Fibroblast of lung (primary cell): ENCODE results near the gene ATF7IP. TPM values are rescaled to one million over a fixed set of nuclear protein-coding genes. Genes with fewer than 3 reads are reported as not detected.
"Not testable (repeated sequence)": the region's sequence is repeated elsewhere in the genome, so short reads cannot be mapped to it uniquely, and the experiment has no call there.

ENCODE experiments used
- DNase-seq, 2 donors: peaks; one replicate each; pipeline versions ENCODE4 v3.0.0 to v3.0.0-alpha.2; 2010; ENCODE audit warnings: low read depth in 2 of 2
- H2AFZ ChIP-seq: 2 replicates; pipeline ENCODE4 v1.5.1; 2012; ENCODE audit warnings: low read length, control low read depth, inconsistent platforms
- H3K27ac ChIP-seq: 2 replicates; pipeline ENCODE4 v1.5.1; 2011; ENCODE audit warnings: low read length, control low read depth; ENCODE audit not compliant: insufficient read depth
- H3K27me3 ChIP-seq: 2 replicates; pipeline ENCODE4 v1.5.1; 2011; ENCODE audit warnings: mild to moderate bottlenecking, low read length; ENCODE audit not compliant: control insufficient read depth, insufficient read depth
- H3K36me3 ChIP-seq: 2 replicates; pipeline ENCODE4 v1.5.1; 2011; ENCODE audit warnings: low read length; ENCODE audit not compliant: control insufficient read depth, insufficient read depth
- H3K4me1 ChIP-seq: 2 replicates; pipeline ENCODE4 v1.5.1; 2011; ENCODE audit warnings: low read length; ENCODE audit not compliant: control insufficient read depth, insufficient read depth; ENCODE audit errors: extremely low read depth
- H3K4me2 ChIP-seq: 2 replicates; pipeline ENCODE4 v1.5.1; 2011; ENCODE audit warnings: low read length, control low read depth; ENCODE audit not compliant: insufficient read depth; ENCODE audit errors: extremely low read depth
- H3K4me3 ChIP-seq, 4 experiments: fragments of 200-600 bp in 1 of 4; sonication (generic) in 1 of 4; replicated peaks in 1 of 4; 2 replicates each; pipeline ENCODE4 v1.5.1; 2011 to 2016; ENCODE audit warnings: low read length in 4 of 4, low read depth in 3 of 4, mild to moderate bottlenecking in 3 of 4, control low read depth in 2 of 4, inconsistent platforms in 1 of 4, mixed read lengths in 1 of 4; ENCODE audit not compliant: insufficient read depth in 1 of 4; ENCODE audit errors: control extremely low read depth in 1 of 4
- H3K79me2 ChIP-seq: 2 replicates; pipeline ENCODE4 v1.5.1; 2012; ENCODE audit warnings: mild to moderate bottlenecking, low read length, inconsistent platforms; ENCODE audit not compliant: control insufficient read depth, insufficient read depth
- H3K9ac ChIP-seq: 2 replicates; pipeline ENCODE4 v1.5.1; 2011; ENCODE audit warnings: mild to moderate bottlenecking, low read length, control low read depth; ENCODE audit not compliant: insufficient read depth
- H3K9me3 ChIP-seq: 2 replicates; pipeline ENCODE4 v1.5.1; 2012; ENCODE audit warnings: low read depth, low read length; ENCODE audit not compliant: control insufficient read depth, insufficient read depth
- H4K20me1 ChIP-seq: 2 replicates; pipeline ENCODE4 v1.5.1; 2011; ENCODE audit warnings: low read length; ENCODE audit not compliant: control insufficient read depth, insufficient read depth; ENCODE audit errors: extremely low read depth
- CTCF ChIP-seq, 2 donors: IDR thresholded peaks in 1 of 2; conservative IDR thresholded peaks in 1 of 2; 1 replicate in 1 of 2; 2 replicates in 1 of 2; pipeline ENCODE4 v1.5.1; 2011 to 2012; ENCODE audit warnings: low read length in 2 of 2, control low read depth in 1 of 2, inconsistent platforms in 1 of 2, low read depth in 1 of 2, mild to moderate bottlenecking in 1 of 2
- EZH2 ChIP-seq: IDR thresholded peaks from 2 replicates; pipeline ENCODE4 v1.5.1; 2012; ENCODE audit warnings: low read length, control low read depth, mild to moderate bottlenecking; ENCODE audit errors: missing control alignments
- polyA plus RNA-seq, 2 donors: library from polyadenylated mRNA; depleted of rRNA in 1 of 2; stranded (reverse) in 1 of 2; unstranded in 1 of 2; fragments of >200 nt; gene quantifications; 2 replicates each; pipeline ENCODE4 v1.2.1, GENCODE V29; 2011 to 2012; ENCODE audit warnings: missing spikeins in 1 of 2
- total RNA-seq: library from RNA; depleted of rRNA; stranded (reverse); fragments of >200 nt; gene quantifications from 2 replicates; pipeline ENCODE4 v1.2.1, GENCODE V29; 2014

Gene ATF7IP
- total and polyA plus RNA-seq, 2 donors (not counting 1 experiment from before 2014, with no cell fraction given) = 13.1 to 18.0 TPM

GRCh38 chr12:14402697-14403096, 37.2 kb downstream of the ATF7IP start:
- Histone ChIP-seq H3K27me3 (no peaks in the 10 kb centered on the region), H3K9me3 (no peaks in the 10 kb centered on the region), H2AFZ (no peak overlapping the region), H4K20me1 (no peaks in the 10 kb centered on the region), H3K27ac (peak overlapping the region; percentile 13), H3K4me1 (peaks cover 6% of the 10 kb centered on the region), H3K79me2 (peaks cover 72% of the 10 kb centered on the region), H3K4me3 (no peak overlapping the region), H3K36me3 (no peaks in the 10 kb centered on the region), H3K9ac (no peak overlapping the region), H3K4me2 (no peak overlapping the region)
- no peak for TF ChIP-seq CTCF (conservative IDR thresholded peaks at IDR 0.05 in 1 of 2, IDR thresholded peaks at IDR 0.05 in 1 of 2; ENCODE audit: low read depth in 1 of 2, low read length in 2 of 2)
- TF ChIP-seq EZH2 = no peak
- DNase-seq = no peak

- H4K20me1 ChIP-seq = no peaks in the 10 kb centered on the region
- no peaks in the 10 kb centered on the region for H3K9me3 ChIP-seq
- peaks cover 6% of the 10 kb centered on the region for H3K4me1 ChIP-seq
- H3K9ac ChIP-seq = no peak overlapping the region
- no peak overlapping the region for H2AFZ ChIP-seq
- TF ChIP-seq CTCF (conservative IDR thresholded peaks at IDR 0.05 in 1 of 2, IDR thresholded peaks at IDR 0.05 in 1 of 2; ENCODE audit: low read depth in 1 of 2, low read length in 2 of 2) (no peak), EZH2 (no peak)
- H3K36me3 ChIP-seq = no peaks in the 10 kb centered on the region
- no peak for DNase-seq
- no peak overlapping the region for H3K4me2 ChIP-seq
- peak overlapping the region in 1 of 4 experiments; percentile 17 for H3K4me3 ChIP-seq
- no peaks in the 10 kb centered on the region for H3K27me3 ChIP-seq
- H3K79me2 ChIP-seq = peaks cover 77% of the 10 kb centered on the region
- no peak overlapping the region for H3K27ac ChIP-seq
Measured at GRCh38 chr12:14403293-14403692, 37.8 kb downstream of the ATF7IP start.

- TF ChIP-seq EZH2 = no peak
- Histone ChIP-seq H3K9me3 (no peaks in the 10 kb centered on the region), H3K27me3 (no peaks in the 10 kb centered on the region), H2AFZ (no peak overlapping the region), H3K4me1 (peaks cover 6% of the 10 kb centered on the region), H3K36me3 (no peaks in the 10 kb centered on the region), H3K4me2 (no peak overlapping the region), H4K20me1 (no peaks in the 10 kb centered on the region), H3K9ac (no peak overlapping the region), H3K79me2 (peaks cover 74% of the 10 kb centered on the region), H3K27ac (no peak overlapping the region), H3K4me3 (peak overlapping the region in 1 of 4 experiments; percentile 17)
- DNase-seq = peak; percentile 88 to 92
Measured at GRCh38 chr12:14403711-14404196, 38.3 kb downstream of the ATF7IP start.

- not testable (repeated sequence) for H2AFZ ChIP-seq, H3K9ac ChIP-seq, H3K4me2 ChIP-seq, H3K27ac ChIP-seq, H3K9me3 ChIP-seq, H3K27me3 ChIP-seq, H3K4me3 ChIP-seq, DNase-seq, H3K4me1 ChIP-seq, H4K20me1 ChIP-seq, H3K36me3 ChIP-seq
- H3K79me2 ChIP-seq = peaks cover 70% of the 10 kb centered on the region
Measured at GRCh38 chr12:14405407-14405806, 39.9 kb downstream of the ATF7IP start.
